ENCODE data around the gene ZNF222. TPM values are rescaled to one million over a fixed set of nuclear protein-coding genes. Genes with fewer than 3 reads are reported as not detected.

Gene ZNF222
- total and polyA plus RNA-seq, 2 of the 4 experiments (the other 2 are of a cell fraction): 3.2 to 7.0 TPM

GRCh38 chr19:44076325-44076724 is 51.1 kb downstream of the ZNF222 start:
- H3K9me3 ChIP-seq (ENCODE audit: control insufficient read depth, insufficient read depth, low read length): no peaks in the 10 kb centered on the region
- 100% methylated on average over 1 of the region's 2 CpGs; no CpG with 5 or more reads in 1 of the 2 experiments for WGBS, 2 experiments (ENCODE audit: extremely low coverage in 2 of 2, insufficient read length in 1 of 2)
- no peaks in the 10 kb centered on the region for H3K27me3 ChIP-seq (ENCODE audit: control insufficient read depth, insufficient read depth, low read length)
- no peak overlapping the region for H2BK20ac ChIP-seq (ENCODE audit: low read depth, low read length)
- intact Hi-C loops (cut with micrococcal nuclease): no loop called here
- in situ Hi-C loops (cut with MboI; ENCODE audit: low sequenced_read_pairs): no loop called here
- H3K9me1 ChIP-seq (ENCODE audit: insufficient read depth, low read length): no peaks in the 10 kb centered on the region
- H3K27ac ChIP-seq (ENCODE audit: insufficient read depth, low read length): no peak overlapping the region
- no peak overlapping the region for H2AK5ac ChIP-seq (ENCODE audit: low read depth, low read length)
- H3K9ac ChIP-seq (ENCODE audit: low read depth, low read length): no peak overlapping the region
- no TSS peak for BruUV-seq (replicated peaks)
- H3K18ac ChIP-seq (ENCODE audit: low read depth, low read length): no peak overlapping the region
- DNase-seq (no peak), ATAC-seq (ENCODE audit: low read depth) (no peak)
- ChIA-PET POLR2A (ENCODE audit: unreplicated experiment) (no interaction called here), CTCF (no interaction called here)
- H2AFZ ChIP-seq (replicated peaks; ENCODE audit: low read length, poor library complexity): no peak overlapping the region
- H4K91ac ChIP-seq (ENCODE audit: insufficient read depth, low read depth, low read length): no peak overlapping the region
- no peak overlapping the region for H4K5ac ChIP-seq (ENCODE audit: low read depth, low read length)
- no peak overlapping the region for H3K4ac ChIP-seq (ENCODE audit: low read depth, low read length)
- no peak overlapping the region for H4K8ac ChIP-seq (ENCODE audit: low read depth in 2 of 2, low read length in 2 of 2)
- peaks cover 16% of the 10 kb centered on the region in 2 experiments for H3K79me1 ChIP-seq (ENCODE audit: low read depth in 1 of 2, low read length in 2 of 2)
- no peak overlapping the region for H3K23ac ChIP-seq (ENCODE audit: low read depth, low read length)
- H2BK120ac ChIP-seq (ENCODE audit: low read depth, low read length): no peak overlapping the region
- peaks cover 2% of the 10 kb centered on the region; the same call in 1 of the 2 replicates for H3K4me1 ChIP-seq (ENCODE audit: control insufficient read depth, insufficient read depth, low read length)
- H2AK9ac ChIP-seq (replicated peaks; ENCODE audit: low read depth, low read length, poor library complexity): no peak overlapping the region
- no peak overlapping the region for H2BK5ac ChIP-seq (ENCODE audit: low read depth, low read length, poor library complexity, severe bottlenecking)
- H3K56ac ChIP-seq (ENCODE audit: extremely low read depth, insufficient read depth, low read length): no peak overlapping the region
- no peak overlapping the region for H3K14ac ChIP-seq (replicated peaks; ENCODE audit: low read depth, low read length)
- no peak overlapping the region for H2BK15ac ChIP-seq (ENCODE audit: low read depth, low read length)
- TF ChIP-seq NFE2L2 (IDR thresholded peaks at IDR 0.05; ENCODE audit: low read depth, low read length) (no peak), CTCF (conservative IDR thresholded peaks at IDR 0.05; ENCODE audit: low read depth, low read length) (no peak), USF2 (IDR thresholded peaks at IDR 0.05; ENCODE audit: low read depth, low read length) (no peak), RFX5 (IDR thresholded peaks at IDR 0.05; ENCODE audit: low read depth, low read length) (no peak), MAFK (IDR thresholded peaks at IDR 0.05; ENCODE audit: low read depth, low read length) (no peak), MAZ (IDR thresholded peaks at IDR 0.05; ENCODE audit: borderline replicate concordance, low read depth, low read length) (no peak), SMC3 (IDR thresholded peaks at IDR 0.05; ENCODE audit: low read depth, low read length) (no peak), MXI1 (IDR thresholded peaks at IDR 0.05; ENCODE audit: borderline replicate concordance, low read depth, low read length) (no peak), FOS (IDR thresholded peaks at IDR 0.05; ENCODE audit: low read depth, low read length) (no peak), CHD1 (IDR thresholded peaks at IDR 0.05; ENCODE audit: low read depth, low read length) (no peak), CEBPB (IDR thresholded peaks at IDR 0.05; ENCODE audit: low read depth, low read length) (no peak), RAD21 (IDR thresholded peaks at IDR 0.05; ENCODE audit: low read length) (no peak), RCOR1 (IDR thresholded peaks at IDR 0.05; ENCODE audit: insufficient replicate concordance, low read length) (no peak), BHLHE40 (IDR thresholded peaks at IDR 0.05; ENCODE audit: low read depth, low read length) (no peak)
- dilution Hi-C loops (cut with HindIII; ENCODE audit: low sequenced_read_pairs, unreplicated experiment): no loop called here
- H3K4me2 ChIP-seq (ENCODE audit: low read depth, low read length): no peak overlapping the region
- no peak overlapping the region for H3K4me3 ChIP-seq (ENCODE audit: insufficient read depth, low read depth, low read length)
- H3K36me3 ChIP-seq (ENCODE audit: control insufficient read depth, insufficient read depth, low read length): peaks cover 14% of the 10 kb centered on the region
- H4K20me1 ChIP-seq (ENCODE audit: insufficient read depth, low read length): no peaks in the 10 kb centered on the region
